ENCODE results near the gene BEND5. TPM values are rescaled to one million over a fixed set of nuclear protein-coding genes. Genes with fewer than 3 reads are reported as not detected.

Gene BEND5
- total RNA-seq, 4 donors from 2014 or later = 4.7 to 15.7 (median 5.5) TPM

DNA sequence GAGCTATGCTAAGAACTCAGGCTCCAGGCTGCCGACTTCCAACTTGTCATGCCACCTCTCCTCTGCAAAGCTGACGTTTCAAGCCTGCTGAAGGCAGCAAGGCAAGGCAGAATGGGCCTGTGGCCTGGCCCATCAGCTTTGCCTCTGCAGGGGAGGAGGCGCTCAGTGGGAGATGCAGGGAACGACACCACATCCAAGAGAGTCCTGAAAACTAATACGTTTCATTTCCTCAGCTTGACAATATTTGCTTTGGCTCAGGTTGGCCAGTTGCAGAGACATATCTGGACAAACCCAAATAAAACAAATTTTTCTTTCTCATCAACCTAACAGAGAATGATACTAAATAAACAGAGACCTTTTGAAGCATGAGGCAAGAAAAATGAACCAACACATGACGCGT, 35.3 kb downstream of the BEND5 start:
- H3K4me1 ChIP-seq = no peaks in the 10 kb centered on the region
- TF ChIP-seq, protein P1, sequence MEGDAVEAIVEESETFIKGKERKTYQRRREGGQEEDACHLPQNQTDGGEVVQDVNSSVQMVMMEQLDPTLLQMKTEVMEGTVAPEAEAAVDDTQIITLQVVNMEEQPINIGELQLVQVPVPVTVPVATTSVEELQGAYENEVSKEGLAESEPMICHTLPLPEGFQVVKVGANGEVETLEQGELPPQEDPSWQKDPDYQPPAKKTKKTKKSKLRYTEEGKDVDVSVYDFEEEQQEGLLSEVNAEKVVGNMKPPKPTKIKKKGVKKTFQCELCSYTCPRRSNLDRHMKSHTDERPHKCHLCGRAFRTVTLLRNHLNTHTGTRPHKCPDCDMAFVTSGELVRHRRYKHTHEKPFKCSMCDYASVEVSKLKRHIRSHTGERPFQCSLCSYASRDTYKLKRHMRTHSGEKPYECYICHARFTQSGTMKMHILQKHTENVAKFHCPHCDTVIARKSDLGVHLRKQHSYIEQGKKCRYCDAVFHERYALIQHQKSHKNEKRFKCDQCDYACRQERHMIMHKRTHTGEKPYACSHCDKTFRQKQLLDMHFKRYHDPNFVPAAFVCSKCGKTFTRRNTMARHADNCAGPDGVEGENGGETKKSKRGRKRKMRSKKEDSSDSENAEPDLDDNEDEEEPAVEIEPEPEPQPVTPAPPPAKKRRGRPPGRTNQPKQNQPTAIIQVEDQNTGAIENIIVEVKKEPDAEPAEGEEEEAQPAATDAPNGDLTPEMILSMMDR (IDR thresholded peaks at IDR 0.05) = no peak
- no peak for TF ChIP-seq POLR2A (IDR thresholded peaks at IDR 0.05)
- no peak overlapping the region for H3K4me3 ChIP-seq (replicated peaks in 1 of 3)
- 84 to 86% methylated on average over 7 of the region's 7 CpGs for WGBS, 2 donors
- no peaks in the 10 kb centered on the region for H3K9me3 ChIP-seq
- no peak for DNase-seq
- no peak overlapping the region for H3K27ac ChIP-seq
- H3K36me3 ChIP-seq = no peaks in the 10 kb centered on the region
- intact Hi-C loops (cut with DNase I) = no loop called here
- no peaks in the 10 kb centered on the region for H3K27me3 ChIP-seq

DNA sequence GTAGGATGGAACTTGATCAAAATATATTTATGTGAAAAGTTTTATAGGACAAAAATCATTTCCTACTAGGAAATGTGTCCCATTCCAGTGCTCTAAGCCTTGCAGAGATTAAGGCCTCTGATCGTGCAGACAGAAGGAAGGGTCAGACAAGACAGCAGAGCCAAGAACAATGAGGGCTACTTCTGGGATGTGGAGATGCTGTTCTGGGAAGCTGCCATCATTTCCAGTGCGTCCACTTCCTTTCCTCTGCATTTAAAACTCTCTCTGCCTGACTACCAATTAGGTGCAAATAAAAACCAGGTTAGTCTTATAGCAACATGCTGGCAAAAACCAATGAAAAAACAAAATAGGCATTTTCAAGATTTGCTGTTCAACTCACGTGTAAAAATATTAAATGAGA, 36.1 kb downstream of the BEND5 start:
- intact Hi-C loops (cut with DNase I) = no loop called here
- Histone ChIP-seq H3K4me3 (replicated peaks in 1 of 3) (no peak overlapping the region), H3K9me3 (no peaks in the 10 kb centered on the region), H3K36me3 (peaks cover 0 to 5% of the 10 kb centered on the region in 2 donors), H3K27me3 (no peaks in the 10 kb centered on the region), H3K4me1 (no peaks in the 10 kb centered on the region), H3K27ac (no peak overlapping the region)
- WGBS, 2 donors = 74 to 84% methylated on average over 3 of the region's 3 CpGs
- TF ChIP-seq POLR2A (IDR thresholded peaks at IDR 0.05) = no peak
- TF ChIP-seq, protein P1 (IDR thresholded peaks at IDR 0.05) = no peak
- no peak for DNase-seq

DNA sequence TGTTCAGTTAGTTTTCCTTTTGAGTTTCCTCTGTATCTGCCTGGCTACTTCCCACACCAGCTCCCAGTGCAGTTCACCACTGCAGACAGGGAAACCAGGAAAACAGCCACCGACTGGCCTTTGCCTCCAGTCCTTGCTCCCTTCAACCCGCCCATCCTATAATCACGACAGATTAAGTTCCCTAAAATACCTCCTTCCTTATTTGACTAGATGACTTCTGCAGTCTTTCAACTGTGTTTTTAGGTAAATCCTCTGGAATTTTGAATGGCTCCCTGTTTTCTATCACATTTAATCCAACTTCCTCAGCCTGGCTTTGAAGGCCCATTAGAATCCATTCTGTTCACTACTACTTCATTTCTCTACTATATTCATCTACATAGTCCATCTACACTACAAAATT, 37.6 kb downstream of the BEND5 start:
- intact Hi-C loops (cut with DNase I) = no loop called here
- Histone ChIP-seq H3K27me3 (no peaks in the 10 kb centered on the region), H3K27ac (no peak overlapping the region), H3K4me3 (replicated peaks in 1 of 3) (no peak overlapping the region), H3K4me1 (no peaks in the 10 kb centered on the region), H3K9me3 (no peaks in the 10 kb centered on the region), H3K36me3 (peaks cover 0 to 12% of the 10 kb centered on the region in 2 donors)
- no peak for DNase-seq
- TF ChIP-seq POLR2A (IDR thresholded peaks at IDR 0.05) = no peak
- TF ChIP-seq, protein P1 (IDR thresholded peaks at IDR 0.05) = no peak
- 52 to 63% methylated on average over 3 of the region's 3 CpGs for WGBS, 2 donors

DNA sequence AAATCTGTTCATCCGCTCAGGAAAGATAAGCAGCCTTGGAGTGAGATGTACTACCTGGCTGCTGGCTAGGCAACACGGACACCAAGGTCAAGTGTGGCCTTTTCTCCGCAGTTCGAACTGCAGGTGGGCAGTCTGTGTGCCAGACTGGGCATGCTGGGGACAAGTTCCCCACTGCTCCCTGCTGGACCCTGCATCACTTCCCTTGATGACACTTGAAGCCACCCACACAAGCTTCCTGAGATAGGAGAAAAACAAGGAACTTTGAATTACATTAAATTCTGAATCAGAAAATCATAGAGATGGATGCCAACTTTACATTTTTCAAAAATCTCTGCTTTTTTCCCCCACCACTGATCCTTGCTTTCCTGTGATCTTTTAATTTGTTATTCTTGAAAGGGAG, 38.3 kb downstream of the BEND5 start:
- Histone ChIP-seq H3K9me3 (no peaks in the 10 kb centered on the region), H3K4me1 (no peaks in the 10 kb centered on the region), H3K36me3 (peaks cover 7 to 20% of the 10 kb centered on the region in 2 donors), H3K27ac (no peak overlapping the region), H3K27me3 (no peaks in the 10 kb centered on the region), H3K4me3 (replicated peaks in 1 of 3) (no peak overlapping the region)
- WGBS, 2 donors = 89 to 93% methylated on average over 4 of the region's 4 CpGs
- no peak for TF ChIP-seq POLR2A (IDR thresholded peaks at IDR 0.05)
- TF ChIP-seq, protein P1 (IDR thresholded peaks at IDR 0.05) = no peak
- intact Hi-C loops (cut with DNase I) = no loop called here
- no peak for DNase-seq

DNA sequence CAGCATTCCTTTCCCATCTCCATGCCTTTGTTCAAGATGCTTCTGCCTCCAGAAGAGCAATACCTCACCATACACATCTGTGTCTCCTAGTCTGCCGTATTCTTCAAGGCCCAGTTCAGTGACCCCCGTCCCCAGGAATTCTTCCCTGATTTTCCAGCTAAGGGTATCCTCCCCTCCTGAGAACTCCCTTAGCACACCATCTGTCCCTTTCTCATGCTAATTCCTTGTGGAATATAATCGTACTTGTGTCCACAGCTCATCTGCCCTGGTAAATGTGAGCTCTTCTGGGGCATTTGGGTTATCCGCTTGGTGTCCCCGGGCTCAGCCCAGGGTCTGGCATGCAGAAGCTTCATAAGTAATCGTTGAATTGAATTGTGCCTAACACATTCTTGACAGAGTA, 40.9 kb downstream of the BEND5 start:
- Histone ChIP-seq H3K4me3 (replicated peaks in 1 of 3) (no peak overlapping the region), H3K4me1 (no peaks in the 10 kb centered on the region), H3K27ac (no peak overlapping the region), H3K36me3 (peaks cover 13 to 27% of the 10 kb centered on the region in 2 donors), H3K27me3 (no peaks in the 10 kb centered on the region), H3K9me3 (no peaks in the 10 kb centered on the region)
- DNase-seq = no peak
- intact Hi-C loops (cut with DNase I) = no loop called here
- WGBS, 2 donors = 90 to 91% methylated on average over 6 of the region's 6 CpGs
- TF ChIP-seq, protein P1 (IDR thresholded peaks at IDR 0.05) = no peak
- TF ChIP-seq POLR2A (IDR thresholded peaks at IDR 0.05) = no peak

Measured in thyroid gland (tissue), 4 donors.